22Rv1 (cell line): ENCODE data around the gene TMEM53.

Source experiments
- ZFX ChIP-seq: fragments of 450-650 bp; IDR thresholded peaks from 2 replicates; pipeline ENCODE4 v1.6.1; 2017; ENCODE audit warnings: antibody characterized with exemption, borderline replicate concordance
- TF ChIP-seq, protein P1 (sequence below): fragments of 450-650 bp; IDR thresholded peaks from 2 replicates; pipeline ENCODE4 v1.5.1; 2017; ENCODE audit warnings: mild to moderate bottlenecking

DNA sequence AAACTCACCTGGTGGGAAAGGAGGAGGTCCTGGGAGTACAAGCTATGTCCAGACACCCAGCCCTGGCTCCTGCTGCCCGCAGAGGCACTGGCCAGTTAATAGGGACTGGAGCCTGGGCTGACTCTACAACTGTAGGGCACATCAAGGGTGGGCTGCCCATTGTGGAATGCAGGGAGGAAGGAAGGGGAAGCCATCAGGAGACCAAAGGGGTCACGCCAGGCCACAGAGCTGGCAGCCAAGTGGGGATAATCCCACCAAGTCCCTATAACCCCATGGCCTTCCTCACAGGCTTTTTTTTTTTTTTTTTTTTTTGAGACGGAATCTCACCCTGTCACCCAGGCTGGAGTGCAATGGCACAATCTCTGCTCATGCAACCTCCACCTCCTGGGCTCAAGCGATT lies 14.7 kb downstream of the TMEM53 start:
- TF ChIP-seq, protein P1, sequence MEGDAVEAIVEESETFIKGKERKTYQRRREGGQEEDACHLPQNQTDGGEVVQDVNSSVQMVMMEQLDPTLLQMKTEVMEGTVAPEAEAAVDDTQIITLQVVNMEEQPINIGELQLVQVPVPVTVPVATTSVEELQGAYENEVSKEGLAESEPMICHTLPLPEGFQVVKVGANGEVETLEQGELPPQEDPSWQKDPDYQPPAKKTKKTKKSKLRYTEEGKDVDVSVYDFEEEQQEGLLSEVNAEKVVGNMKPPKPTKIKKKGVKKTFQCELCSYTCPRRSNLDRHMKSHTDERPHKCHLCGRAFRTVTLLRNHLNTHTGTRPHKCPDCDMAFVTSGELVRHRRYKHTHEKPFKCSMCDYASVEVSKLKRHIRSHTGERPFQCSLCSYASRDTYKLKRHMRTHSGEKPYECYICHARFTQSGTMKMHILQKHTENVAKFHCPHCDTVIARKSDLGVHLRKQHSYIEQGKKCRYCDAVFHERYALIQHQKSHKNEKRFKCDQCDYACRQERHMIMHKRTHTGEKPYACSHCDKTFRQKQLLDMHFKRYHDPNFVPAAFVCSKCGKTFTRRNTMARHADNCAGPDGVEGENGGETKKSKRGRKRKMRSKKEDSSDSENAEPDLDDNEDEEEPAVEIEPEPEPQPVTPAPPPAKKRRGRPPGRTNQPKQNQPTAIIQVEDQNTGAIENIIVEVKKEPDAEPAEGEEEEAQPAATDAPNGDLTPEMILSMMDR, result no peak
- TF ChIP-seq ZFX, result no peak
